Heart left ventricle (tissue), 13 donors: ENCODE results near the gene OCLN.

Source experiments
- POLR2A ChIP-seq, 2 donors: fragments of 450-650 bp; IDR thresholded peaks; one replicate each; pipeline ENCODE4 v1.6.1; 2017; ENCODE audit warnings: antibody characterized with exemption in 2 of 2, mild to moderate bottlenecking in 2 of 2, moderate library complexity in 2 of 2
- TF ChIP-seq, protein P1 (sequence below), 12 donors: fragments of 200-600 bp; sonication (generic) in 4 of 12; IDR thresholded peaks; one replicate each; pipeline versions ENCODE4 v1.5.0 to v1.8.0; 2018 to 2022; ENCODE audit warnings: antibody characterized with exemption in 12 of 12, mild to moderate bottlenecking in 5 of 12
- donor health status: ischemic (EF 13 %, LVEDD 7.1; RV severe dilation, severe dysfunction).
- donor health status: DM: no; HTN: yes; CAD: no.
- donor health status: DM: no; HTN: no; CAD: no.
- donor health status: ischemic (EF 25% LVEDD 6.9; RV normal size, moderate dysfunction).
- donor health status: ischemic (EF 25% LVEDD 5.7; RV mildly dilated, moderate dysfunction).
- donor health status: ischemic (EF 35%, LVEDD 5.7; RV mildly dilated, moderate dysfunction).
- donor health status: nonischemic (EF 11% LVEDD 7.7; RV severe dilation, severe dysfunction).
- donor health status: DM: yes; HTN: yes; CAD: no.
- donor health status: PGD.
- donor health status: ischemic (EF 29% LVEDD 5.4; RV normal size, mild dysfunction).
- donor health status: nonischemic (EF 23%, LVEDD 6.1; RV moderate dilation, normal function).

DNA sequence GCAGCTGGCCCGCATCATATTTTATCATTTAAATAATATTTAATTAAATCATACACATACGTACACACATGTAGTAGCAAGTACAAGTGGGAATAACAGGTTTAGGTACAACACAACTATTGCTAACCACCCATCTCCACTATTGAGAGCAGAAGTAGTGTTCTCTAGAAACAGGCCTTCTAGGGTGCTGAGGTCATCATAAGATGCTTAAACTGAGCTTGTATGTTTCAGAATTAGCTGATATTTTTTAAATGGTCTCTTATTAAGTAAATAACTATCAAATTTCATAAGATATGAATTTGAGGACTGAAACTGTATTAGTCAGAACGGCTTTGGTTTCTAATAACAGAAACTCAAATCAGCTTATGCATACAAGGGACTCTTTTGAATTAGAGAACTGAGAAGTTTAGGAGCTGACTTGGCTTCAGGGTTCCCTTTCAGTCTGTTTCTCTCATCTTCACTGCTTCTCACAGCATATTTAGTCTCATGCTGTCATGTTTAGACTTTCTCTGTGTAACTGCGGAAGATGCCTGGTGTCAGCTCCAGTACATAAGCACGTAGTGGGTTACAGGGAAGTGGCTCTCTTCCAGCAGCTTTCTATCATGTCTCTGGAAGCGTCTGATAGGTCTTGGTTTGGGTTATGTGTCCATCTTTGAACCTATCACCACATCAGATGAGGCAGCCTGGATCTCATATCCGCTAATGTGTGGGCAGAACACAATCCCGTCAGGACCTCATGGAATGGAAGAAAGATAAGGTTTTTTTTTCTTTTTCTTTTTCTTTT lies 25.0 kb upstream of the OCLN start:
- TF ChIP-seq, protein P1, sequence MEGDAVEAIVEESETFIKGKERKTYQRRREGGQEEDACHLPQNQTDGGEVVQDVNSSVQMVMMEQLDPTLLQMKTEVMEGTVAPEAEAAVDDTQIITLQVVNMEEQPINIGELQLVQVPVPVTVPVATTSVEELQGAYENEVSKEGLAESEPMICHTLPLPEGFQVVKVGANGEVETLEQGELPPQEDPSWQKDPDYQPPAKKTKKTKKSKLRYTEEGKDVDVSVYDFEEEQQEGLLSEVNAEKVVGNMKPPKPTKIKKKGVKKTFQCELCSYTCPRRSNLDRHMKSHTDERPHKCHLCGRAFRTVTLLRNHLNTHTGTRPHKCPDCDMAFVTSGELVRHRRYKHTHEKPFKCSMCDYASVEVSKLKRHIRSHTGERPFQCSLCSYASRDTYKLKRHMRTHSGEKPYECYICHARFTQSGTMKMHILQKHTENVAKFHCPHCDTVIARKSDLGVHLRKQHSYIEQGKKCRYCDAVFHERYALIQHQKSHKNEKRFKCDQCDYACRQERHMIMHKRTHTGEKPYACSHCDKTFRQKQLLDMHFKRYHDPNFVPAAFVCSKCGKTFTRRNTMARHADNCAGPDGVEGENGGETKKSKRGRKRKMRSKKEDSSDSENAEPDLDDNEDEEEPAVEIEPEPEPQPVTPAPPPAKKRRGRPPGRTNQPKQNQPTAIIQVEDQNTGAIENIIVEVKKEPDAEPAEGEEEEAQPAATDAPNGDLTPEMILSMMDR (IDR thresholded peaks at IDR 0.05), result no peak
- no peak for TF ChIP-seq POLR2A (IDR thresholded peaks at IDR 0.05)
